Measurements from ENCODE around the gene HPCAL1.
"Not testable (repeated sequence)": the region's sequence is repeated elsewhere in the genome, so short reads cannot be mapped to it uniquely, and the experiment has no call there.

The HPCAL1 gene

DNA sequence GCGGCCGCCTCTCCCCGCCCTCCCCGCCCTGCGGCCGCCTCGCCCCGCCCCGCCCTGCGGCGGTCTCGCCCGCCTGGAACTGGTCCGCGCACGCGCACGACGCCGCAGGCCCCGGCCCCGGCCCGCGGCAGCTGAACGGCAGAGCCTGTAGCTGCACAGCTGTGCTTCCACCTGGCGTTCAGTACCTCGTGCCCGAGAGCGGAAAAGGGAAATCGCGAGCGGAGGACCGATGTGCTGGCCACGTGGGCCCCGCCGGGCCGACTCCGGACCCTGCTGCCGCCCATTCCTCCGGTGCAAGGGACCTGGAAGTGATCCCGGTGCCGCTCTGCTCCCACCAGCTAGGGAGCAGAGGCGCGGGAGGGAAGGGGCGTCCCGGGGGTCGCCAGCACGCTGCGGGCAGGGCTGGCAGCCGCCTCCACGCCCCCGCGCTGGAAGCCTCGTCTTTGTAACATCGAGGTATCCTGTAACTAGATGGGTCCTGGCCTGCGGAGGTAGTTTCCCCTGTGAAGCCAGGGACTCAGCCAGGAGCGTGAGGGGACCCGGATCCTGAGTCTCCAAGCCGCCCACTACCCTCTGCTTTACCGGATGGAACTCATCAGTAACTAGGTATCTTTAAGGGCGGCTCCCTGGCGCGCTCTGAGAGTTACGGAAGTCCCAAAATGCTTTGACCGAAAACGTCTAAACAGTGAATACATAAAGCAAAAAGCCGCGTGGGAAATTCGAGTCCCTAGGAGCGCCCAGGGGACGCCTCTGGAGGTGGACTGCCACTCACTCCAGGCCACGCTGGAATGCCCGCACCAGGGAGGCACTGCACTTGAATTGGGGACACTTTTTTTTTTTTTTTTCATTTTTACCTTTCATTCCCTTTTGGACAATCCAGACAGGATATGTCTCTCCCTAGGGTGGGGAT is 146.1 kb downstream of the HPCAL1 start:
- DNase-seq, result peak; percentile 88

DNA sequence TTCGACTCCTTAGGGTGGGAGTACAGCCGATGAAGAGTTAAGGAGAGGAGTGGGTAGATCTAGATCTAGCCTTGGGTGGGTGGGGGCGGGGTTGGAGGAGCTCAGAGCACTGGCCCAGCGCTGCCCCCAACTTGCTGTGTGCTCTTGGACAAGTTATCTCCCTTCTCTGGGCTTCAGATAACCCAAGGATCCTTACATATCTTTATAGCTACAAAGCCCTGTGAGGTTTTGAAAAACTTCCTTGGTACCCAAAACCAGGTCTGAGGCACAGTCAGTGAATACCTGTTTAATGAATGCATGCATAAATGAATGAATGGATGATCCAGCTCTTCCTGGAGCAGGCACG is 146.8 kb downstream of the HPCAL1 start:
- no peak for DNase-seq

DNA sequence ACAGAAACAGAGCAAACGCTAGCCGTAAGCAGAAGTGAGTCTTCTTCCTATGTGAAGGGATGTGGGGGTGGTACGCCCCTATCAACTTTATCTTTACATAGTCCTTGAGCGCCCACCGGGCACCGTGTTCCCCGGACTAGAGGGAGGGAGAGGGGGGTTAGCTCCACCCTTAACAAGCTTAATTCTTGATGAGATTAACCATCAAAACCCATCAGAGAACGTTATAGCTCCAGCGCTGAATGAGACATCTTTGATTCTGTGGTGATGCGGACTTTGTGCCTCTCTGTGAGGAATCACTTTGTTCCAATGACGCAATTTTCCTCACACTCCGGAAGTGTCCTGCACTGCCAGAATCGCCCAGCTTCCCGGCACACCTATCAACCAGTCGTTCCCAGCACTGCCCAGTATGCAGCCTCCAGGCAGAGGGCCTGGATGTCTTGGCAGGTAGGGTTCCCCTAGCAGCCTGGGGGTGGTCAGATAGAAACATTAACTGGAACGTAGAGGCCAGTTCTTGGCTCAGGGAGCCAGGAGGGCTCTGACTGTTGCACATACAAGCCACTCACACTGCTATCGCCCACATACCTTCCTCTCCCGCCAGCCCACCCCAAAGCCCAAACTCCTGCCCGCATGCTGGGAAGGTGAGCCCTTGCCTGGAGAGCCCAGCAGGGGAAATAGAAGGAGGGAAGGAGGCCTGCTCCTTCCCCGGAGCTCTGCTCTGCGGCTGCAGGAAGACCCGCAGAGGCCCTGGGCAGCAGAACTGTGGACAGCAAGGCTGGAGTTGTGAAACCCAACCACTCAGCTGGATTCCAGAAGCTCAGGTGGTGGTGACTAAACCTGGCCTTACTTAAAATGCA is 147.4 kb downstream of the HPCAL1 start:
- DNase-seq, result no peak

DNA sequence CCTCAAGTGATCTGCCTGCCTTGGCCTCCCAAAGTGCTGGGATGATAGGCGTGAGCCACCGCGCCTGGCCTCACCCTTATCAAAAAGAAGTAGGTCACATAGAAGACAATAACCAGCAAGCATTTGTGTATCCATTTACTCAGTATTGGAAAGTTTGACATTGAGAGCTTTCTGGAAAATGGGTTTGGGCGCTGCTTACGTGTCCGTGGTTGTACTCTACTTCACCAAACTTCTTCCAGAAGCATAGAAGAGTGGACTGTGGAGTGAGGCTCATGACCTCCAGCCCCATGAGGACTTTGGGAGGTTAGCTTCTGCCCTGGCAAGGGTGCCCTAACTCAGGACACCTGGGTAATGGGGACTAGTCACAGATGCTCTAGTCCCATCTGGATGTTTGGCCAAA is 149.1 kb downstream of the HPCAL1 start:
- no peak for DNase-seq

DNA sequence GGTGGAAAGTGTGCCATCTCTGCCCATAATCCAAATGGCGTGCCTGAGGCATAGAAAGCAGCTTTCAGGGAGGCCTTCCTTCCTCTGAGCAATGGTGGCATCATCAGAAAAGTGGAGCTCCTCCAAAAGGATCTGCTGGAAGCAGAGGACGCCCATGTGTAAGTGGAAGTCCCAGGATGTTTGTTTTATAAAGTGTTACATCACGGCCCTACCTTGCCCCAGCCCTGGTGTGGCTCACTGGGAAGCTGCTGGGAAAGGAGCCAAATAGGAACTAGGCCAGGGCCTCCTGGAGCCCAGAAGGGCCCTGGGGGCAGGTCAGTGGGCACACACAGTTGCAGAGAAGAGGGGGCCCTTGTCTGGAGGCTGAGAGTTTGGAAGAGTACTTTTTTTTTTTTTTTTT is 149.6 kb downstream of the HPCAL1 start:
- peak; percentile 25 for DNase-seq

DNA sequence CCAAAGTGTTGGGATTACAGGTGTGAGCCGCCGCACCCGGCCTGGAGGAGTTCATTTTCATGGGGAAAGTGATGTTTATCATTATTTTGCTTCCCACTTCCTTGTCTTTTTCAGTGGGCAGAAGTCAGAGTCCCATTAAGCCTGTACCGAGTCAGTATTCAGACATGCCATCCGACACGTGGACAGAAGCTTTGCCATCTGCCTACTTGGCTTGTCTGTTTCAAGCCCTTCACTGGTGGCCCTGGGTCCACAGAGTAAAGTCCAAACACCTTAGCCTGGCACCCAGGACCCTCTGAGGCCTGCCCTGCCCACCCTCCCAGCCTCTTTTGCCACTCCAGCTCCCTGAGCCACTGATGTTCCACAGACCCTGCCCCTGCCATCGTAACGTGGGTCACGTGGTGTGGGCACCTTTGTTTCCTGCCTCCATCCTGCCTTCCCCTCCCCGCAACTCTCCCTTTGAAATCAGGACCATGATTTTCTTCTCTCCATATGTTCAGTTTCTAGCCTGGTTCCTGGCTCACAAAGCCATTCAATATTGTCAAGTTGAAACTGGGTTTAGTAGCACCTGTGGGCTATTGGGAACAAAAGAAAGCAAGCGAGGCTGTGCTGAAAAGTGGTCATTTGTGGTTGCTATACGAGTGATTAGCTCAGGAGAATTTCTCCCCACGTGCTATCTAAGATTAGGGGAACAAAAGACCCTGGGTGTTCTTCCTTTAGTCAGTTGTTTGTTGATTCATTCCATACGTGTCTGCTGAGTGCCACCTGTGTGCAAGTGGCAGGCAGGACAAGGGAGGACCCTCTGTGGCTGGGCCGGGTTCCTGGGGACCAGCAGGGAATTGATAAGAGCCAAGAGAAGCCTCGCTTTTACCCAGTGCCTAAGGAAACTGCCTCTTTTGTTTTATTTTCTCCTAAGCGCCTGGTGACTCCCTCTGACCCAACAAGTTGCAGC is 150.5 kb downstream of the HPCAL1 start:
- DNase-seq, result no peak

DNA sequence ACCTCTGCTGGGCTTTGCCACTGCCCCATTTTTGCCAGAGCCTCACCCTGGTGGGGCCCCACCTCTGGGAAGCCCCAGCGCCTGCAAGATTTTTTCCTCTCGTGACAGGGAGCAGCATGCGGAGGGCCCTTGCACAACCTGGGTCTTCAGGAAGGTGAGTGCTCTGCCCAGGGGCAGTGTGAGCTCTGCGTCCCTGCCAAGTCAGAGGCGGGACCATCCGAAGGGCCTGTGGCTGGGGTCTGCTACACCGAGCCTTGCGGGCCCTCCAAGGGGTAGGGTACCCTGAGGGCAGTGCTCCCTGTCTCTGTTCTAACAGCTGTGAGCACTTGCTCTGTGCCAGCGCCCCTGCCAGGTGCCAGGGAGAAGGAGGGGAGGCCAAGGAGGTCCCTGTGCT is 151.2 kb downstream of the HPCAL1 start:
- DNase-seq, result no peak

DNA sequence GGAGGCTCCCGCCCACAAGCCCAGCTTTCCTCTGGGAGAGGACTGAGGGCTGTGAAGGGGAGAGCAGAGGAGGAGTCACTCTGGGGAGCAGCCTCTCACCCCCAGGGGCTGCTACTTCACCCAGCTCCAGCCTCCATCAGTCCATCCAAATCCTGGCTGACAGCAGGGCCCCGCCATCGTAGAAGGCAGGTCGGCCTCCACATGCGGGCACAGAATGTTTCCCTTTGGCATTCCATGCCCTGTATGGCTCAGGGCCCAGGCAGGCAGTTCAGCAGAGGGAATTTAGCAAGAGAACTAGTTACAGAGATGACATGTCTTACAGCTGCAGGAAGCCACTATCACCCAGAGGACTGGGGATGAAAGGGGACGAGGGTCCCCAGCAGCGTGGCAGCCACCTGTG is 151.8 kb downstream of the HPCAL1 start:
- DNase-seq, result no peak

DNA sequence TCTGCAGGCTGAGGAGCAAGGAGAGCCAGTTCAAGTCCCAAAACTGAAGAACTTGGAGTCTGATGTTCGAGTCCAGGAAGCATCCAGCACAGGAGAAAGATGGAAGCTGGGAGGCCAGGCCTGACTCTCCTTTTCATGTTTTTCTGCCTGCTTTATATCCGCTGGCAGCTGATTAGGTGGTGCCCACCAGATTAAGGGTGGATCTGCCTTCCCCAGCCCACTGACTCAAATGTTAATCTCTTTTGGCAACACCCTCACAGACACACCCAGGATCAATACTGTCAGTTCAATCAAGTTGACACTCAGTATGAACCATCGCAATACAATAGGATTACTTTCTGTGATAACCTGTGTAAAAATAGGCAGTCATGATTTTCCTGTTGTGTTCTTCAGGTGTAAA is 154.5 kb downstream of the HPCAL1 start:
- not testable (repeated sequence) for DNase-seq

DNA sequence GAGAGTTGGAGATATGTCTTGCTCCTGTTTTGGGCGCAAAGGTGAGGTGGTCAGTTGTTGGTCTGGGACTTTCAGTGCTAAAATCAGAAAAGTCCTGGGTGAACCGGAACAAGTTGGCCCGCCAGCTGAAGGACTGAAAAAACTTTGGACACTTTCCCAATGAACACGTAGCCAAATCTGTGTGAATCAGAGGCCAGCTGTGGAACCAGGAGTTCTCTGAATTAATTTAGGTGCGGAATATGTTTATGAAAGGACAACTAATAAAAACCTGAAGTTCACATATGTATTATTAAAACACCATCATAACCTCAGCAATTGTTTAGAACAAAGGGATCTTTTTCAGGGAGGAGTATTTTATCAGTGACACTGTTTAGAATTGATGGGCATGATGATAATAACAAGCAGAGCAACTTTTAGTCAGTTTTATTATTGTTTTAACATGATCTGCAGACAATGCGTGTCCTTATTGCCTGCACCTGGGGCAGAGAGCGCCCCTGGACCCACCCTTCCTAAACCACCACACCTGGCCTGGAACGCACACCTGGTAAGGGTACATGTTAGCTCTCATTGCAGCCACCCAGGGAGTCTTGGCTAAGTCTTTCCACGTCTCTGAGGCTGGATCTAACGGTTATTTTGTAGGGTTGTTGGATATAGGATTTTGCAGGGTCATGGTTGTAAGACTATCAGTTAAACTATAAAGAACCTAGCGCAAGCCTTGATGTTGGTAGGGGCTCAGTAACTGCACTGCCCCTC is 155.3 kb downstream of the HPCAL1 start:
- DNase-seq, result no peak

DNA sequence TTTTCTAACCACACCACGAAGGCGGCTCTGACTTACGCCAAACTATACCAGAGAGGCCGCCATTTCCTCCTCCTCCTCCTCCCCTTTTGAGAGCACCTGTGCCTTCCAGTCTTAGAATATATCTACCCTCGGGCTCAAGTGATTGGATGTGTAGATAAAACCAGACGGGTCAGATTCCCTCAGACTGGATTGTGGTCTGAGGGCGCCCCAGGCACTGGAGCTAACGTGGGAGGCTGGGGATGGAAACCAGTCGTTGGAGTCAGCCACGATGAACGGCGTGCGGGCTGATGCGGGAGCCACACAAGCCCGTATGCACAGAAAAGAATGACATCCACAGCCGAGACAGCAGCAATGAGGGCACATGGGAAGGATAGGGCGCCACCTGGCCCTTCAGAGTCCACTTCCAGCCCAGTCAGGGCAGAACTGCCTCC is 157.7 kb downstream of the HPCAL1 start:
- DNase-seq, result no peak

DNA sequence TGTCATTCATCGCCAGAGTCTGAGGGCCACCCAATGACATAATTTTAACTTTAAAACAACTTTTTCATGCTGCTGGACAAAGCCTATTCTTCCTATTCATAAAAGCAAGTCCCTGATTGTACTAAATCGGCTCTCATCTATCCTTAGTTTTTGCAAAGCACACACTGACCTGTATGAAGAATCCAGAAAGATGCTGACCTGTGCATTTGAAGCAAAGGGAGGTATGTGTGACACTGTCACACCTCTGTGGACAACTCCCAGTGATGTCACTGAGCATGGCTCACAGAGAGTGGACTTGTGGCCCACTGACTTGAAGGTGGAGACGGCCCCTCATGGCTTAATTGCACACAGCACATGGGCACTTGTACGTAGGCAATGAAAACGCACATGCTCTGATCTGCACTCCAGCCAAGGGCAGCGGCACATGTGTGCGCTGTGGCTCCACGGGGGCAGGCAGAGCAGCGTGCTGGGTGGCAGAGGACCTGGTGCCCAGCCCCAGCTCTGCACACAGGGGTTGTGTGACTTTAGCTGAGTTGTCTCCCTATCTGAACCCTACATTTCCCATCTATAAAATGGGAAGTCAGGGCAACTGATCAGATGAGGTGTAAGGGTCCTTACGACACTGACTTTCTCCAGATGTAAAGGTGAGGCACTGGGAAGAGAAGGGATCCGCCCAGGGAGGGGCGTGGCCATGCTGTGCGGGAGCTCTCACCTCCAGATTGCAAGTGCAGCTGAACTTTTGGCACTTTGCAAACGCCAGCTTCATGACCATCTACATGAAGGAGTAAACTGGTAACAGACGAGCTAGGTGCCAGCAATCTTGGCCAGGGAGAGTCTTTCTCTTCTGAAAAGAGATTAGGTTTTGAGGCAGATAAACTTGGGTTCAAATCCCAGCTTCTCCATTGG is 159.7 kb downstream of the HPCAL1 start:
- DNase-seq, result no peak

DNA sequence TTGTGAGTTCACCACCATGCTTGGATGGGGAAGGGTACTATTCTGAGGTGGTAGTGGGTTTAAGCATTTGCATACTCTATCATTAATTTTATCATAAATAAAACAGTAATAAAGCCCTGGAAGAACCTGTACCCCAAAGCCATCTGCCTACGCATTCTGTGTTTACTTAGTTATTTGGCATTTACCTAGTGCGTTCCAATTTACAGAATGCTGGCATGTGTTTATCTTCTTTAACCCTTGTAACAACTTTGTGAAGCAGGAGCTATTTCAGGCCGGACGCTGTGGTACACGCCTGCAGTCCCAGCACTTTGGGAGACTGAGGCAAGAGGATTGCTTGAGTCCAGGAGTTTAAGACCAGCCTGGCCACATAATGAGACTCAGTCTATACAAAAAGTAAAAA is 163.2 kb downstream of the HPCAL1 start:
- DNase-seq, result no peak

DNA sequence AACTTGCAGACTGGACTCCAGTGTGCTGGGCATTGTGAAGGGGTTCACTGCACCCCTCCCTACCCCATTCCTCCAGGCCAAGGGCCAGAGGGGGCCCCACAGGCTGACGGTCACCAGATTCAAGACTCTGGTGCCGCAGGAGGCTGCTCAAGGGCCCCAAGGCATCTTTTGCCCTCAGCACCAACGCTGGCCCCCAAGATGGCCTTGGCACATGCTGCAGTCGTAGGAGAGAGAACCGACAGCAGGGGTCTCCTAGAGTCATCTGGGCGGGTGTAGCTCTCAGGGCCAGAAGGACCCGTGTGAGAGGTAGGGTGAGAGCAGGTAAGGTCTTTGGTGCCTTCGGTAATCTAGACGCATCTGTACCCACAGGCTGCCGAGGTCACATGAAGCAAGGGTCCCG is 164.1 kb downstream of the HPCAL1 start:
- DNase-seq, result no peak

DNA sequence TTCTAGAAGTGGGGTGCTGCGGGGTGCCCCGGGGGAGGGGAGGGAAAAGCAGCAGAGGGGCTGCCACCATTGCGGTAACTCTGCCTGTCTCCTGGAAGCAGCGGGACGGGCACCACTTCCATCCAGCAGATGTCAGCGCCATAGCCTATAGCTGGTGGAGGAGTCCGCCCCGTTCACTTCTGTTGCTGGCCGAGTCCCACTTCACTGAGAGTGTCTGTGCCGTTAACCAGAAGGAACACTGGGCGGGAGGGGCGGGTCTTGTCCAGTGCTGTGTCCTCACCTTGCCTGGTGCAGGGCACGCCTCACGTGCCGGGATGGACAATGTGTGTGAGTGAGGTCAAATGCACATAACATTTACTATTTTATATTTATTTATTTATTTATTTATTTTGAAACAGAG is 164.7 kb downstream of the HPCAL1 start:
- DNase-seq, result no peak

DNA sequence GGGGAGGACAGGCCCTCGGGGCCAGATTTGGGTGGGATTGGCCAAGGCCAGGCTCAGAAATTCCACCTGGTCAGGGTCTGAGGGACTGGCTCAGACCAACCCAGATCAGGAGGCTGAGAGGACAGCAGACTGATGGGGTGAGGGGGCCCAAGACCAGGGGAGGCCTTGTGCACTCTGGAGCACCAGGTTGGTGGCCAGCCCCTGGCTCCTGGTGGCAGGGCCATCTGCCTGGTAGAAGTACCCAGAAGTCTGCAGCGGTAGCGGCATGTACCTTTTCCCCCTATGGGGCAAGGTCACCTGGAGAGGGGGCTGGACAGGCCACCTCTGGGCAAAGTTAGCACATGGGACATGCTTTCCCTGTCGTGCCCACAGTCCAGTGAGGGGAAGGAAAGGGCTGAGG is 166.6 kb downstream of the HPCAL1 start:
- DNase-seq, result no peak

DNA sequence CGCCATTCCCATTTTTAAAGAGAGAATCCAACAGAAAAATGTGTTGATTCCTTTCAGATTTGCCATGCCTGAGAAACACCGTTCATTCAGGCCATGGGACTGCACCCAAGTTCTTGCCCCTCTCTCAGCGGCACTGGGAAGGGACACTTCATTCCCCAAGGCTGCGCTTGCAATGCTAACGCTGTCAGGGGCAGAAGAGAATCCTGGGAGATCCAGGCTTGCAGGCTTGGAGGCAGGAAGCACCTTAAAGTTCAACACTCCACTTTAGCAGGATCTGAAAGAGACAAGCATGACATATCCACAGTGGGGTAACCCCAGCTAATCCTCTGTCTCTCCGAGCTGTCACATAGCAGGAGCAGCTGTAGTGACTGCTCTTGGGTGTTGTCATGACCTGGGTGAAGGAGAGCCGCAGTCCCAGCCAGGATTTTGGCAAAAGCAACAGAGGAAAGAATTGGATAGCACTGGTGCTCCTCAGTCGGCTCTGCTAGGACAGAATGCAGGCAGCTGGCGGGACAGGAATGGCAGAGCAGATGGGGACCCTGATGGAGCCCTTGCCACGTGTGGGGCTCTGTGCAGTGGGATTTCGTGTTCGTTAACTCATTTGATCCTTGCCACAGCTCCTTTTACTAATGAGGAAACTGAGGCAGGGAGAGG is 167.4 kb downstream of the HPCAL1 start:
- no peak for DNase-seq

DNA sequence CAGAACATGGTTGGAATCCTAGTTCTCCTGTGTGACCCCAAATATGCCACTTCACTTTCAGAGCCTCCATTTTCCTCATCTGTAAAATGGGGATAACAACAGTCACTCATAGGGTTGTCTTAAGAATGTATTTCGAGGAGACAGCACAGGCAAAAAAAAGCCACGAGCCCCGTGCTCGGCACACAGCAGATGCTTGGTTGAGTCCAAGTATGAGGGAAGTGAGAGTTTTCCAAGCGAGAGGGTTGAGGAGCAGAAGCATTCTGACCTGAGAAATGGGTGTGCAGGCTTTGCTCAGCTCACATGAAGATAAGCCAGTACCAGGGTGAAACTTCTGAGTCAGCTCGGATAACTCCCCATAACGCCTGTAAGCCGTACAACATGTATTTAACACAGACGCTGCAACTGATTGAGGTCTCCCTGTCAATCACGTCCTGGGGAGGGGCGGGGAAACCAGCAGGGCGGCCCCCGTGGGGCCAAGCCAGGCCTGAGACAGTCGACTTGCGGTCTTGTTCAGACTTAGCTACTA is 168.4 kb downstream of the HPCAL1 start:
- no peak for DNase-seq

DNA sequence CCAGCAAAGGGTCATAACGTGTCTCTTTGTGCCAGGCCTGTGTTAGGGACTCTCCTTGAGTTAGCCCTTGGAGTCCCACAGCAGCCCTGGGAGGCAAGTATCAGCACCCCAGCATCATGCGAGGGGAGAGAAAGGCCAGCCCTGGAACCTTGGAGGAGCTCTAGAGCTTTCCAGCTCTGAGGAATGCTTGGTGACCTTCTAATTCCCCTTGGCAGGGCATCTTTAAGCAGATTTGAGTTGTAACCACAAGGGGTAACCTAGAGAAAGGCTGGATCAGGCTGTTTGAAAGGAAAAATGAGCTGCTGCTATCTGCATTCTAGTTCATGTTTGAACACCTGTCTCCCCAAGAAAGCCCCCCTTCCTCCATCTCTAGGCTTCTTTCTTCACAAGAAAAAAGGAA is 169.3 kb downstream of the HPCAL1 start:
- no peak for DNase-seq

DNA sequence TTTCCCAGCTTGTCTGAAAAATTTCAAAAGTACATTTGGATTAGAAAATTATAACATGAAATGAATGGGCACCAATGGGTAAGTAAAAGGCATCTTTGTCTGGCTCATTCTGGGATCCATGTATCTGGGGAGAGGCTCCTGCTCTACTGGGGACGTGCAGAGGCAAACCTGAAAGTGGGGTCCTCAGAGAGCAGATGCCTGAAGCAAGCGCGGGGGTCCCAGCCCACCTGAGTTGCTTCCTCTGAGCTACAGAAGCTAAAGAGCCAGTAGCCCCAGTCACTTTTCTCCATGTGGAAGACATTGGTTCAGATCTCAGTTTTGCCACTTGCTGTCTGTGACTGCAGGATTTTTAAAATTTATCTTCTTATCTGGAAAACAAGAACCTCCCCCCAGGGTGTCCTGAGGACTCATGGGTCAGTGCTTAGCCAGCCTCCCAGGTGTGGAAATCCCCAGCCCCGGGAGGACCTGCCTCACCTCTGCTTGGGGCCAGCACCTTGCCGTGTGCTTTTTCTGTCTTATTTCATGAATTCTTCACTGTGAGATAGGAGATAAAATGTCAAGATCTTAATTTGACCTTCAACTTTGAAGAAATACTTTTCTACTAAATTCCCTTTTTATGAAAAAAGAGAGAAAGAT is 170.5 kb downstream of the HPCAL1 start:
- no peak for DNase-seq

All from NCI-H1092 treated with DMSO at 0.1 percent for 48 hours (cell line).